HG02938 (cell line): ENCODE data around the gene SYT12.

Experiments
- ATAC-seq: cut with Tn5 transposase; IDR thresholded peaks from one replicate; pipeline ENCODE4 v1.9.1; 2021; ENCODE audit warnings: mild to moderate bottlenecking, moderate library complexity; ENCODE audit not compliant: unreplicated experiment

SYT12 gene

GRCh38 chr11:67027483-67027930 lies 4.6 kb downstream of the SYT12 start:
- ATAC-seq, result no peak

GRCh38 chr11:67027943-67028542 lies 5.1 kb downstream of the SYT12 start:
- no peak for ATAC-seq

DNA sequence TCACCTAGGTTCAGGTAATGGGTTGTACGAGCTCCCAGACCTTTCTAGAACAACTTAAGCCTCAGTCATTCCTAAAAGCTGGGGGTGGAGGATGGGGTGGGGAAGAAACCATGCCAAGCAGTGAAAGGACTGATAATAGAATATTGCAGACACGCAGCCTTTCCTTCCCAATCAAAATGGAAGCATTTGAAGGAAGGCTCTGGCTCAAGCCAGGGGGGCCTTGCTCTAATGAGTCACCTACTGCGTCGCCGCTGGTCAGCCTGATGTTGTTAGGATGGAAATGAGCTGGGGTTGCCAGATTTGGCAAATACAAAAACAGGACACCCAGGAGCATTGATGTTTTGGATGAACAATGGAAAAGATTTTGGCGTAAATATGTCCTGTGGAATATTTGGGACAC lies 6.2 kb downstream of the SYT12 start:
- no peak for ATAC-seq

DNA sequence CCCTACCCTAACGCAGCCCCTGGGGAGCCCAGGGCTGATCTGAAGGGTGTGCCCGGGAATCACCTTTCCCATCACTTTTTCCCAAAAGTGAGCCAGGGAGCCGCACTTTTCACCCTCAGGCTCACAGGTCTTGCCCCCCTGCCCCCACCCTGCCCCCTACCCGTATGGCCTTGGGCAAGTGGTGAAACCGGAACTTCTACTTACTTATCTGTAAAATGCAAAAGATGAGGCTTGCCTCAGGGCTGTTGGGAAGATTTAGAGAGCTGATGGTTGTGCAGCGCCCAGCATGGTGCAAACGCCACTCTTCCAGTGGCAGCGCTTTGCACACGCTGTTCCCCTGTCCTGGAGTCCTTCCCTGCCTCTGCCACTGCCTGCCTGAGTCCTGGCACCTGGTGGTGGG lies 8.0 kb downstream of the SYT12 start:
- ATAC-seq, result no peak

- ATAC-seq, result no peak
Measured at GRCh38 chr11:67031791-67032561, 9.0 kb downstream of the SYT12 start.

GRCh38 chr11:67032830-67033551 lies 10.1 kb downstream of the SYT12 start:
- ATAC-seq, result no peak

- no peak for ATAC-seq
Measured at GRCh38 chr11:67033661-67034166, 10.8 kb downstream of the SYT12 start.

DNA sequence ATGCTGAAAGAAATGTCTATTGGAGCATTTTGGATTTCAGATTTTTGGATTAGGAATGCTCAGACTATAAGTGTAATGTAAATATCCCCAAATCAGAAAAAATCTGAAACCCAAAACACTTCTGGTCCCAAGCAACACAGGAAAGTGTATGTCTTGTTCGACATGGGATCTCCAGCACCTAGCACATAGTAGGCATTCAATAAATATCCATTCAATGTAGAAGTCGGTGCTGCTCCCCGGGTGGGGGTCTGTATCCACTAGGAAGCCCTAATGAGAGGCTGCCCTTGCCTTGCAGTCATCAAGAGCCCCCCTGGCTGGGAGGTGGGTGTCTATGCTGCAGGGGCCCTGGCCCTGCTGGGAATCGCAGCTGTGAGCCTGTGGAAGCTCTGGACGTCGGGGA lies 11.4 kb downstream of the SYT12 start:
- ATAC-seq, result no peak

DNA sequence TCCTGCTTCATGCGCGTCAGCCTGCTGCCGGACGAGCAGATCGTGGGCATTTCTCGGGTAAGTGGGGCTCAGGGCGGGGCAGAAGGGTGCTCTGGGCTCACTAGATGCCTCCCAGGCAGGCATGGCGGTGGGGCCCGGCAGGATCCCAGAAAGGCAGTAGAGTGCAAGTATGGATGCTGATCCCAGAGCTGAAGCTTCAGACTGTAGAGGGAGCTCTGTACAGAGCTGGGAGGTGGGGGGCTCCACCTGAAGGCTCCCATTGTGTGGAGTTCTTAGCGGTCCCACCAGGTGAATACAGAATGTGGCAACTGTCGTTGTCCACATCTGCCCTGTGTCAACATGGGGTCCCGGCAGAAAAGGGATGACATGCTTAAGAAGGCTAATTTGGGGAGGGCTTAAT lies 17.2 kb downstream of the SYT12 start:
- no peak for ATAC-seq

- no peak for ATAC-seq
Measured at GRCh38 chr11:67041602-67042001, 18.7 kb downstream of the SYT12 start.

DNA sequence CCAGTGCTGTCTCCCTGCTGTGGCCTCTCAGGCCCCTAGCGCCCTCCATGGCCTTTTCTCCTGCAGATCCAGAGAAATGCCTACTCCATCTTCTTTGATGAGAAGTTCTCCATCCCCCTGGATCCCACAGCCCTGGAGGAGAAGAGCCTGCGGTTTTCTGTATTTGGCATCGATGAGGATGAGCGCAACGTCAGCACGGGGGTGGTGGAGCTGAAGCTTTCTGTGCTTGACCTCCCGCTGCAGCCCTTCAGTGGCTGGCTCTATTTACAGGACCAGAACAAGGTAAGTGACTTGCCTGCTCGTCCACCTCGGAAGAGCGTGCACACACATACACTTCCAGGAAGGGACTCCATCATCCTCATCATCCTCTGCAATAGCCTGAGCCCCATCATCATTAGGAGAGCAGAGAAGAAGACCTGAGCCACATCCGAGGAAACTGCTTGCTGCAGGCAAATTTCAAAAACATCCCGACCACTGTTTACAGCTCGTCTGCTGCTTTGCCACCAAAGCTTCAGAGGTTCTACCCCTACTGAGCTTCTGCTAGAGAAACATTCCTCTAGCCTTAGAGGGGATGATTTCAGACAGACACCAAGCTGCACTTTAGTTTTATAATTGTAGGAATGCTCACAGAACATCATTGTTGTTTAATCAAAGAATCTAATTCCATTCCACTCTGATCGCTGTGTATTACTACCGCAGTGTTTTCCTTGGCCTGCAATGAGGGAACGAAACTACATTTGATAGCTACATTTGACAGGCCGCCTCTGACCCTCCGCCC lies 20.8 kb downstream of the SYT12 start:
- ATAC-seq, result no peak

DNA sequence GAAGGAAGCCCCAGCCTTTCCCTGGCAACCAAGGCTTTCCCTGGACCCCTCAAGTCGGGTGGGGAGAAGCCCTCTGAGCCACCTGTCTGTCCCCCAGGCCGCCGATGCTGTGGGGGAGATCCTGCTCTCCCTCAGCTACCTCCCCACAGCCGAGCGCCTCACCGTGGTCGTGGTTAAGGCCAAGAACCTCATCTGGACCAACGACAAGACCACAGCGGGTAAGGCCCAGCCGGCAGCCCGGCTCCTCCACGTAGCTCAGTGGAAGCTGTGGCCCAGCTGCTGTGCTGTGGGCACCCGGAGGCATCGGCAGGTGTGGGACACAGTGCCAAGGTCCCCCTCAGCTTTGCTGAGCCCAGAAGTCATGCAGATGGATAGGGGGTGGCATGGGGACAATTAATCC lies 21.6 kb downstream of the SYT12 start:
- no peak for ATAC-seq

GRCh38 chr11:67045314-67045713 lies 22.4 kb downstream of the SYT12 start:
- no peak for ATAC-seq

DNA sequence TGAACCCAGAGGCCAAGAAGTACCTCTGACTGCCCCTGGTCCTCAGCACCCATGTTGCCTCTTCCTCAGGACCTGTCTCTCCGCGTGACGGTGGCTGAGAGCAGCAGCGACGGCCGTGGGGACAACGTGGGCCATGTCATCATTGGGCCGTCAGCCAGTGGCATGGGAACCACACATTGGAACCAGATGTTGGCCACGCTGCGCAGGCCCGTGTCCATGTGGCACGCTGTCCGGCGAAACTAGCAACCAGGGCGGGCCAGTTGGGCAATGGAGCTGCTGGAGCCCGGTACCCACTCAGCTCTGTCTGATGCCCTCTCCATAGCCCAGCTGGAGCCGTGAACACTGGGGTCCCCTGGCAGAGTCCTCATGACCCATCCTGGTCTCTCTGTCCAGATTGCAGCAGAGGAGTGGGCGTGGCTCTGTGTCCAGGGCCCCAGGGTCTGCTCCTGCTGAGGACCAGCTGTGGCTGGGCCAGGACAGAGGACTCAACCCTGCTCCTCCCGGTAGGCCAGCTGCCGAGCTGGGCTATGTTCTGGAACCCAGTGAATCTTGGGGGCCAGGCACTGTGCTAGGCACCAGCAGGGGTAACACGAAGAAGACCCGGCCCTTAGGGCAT lies 25.7 kb downstream of the SYT12 start:
- ATAC-seq, result no peak

DNA sequence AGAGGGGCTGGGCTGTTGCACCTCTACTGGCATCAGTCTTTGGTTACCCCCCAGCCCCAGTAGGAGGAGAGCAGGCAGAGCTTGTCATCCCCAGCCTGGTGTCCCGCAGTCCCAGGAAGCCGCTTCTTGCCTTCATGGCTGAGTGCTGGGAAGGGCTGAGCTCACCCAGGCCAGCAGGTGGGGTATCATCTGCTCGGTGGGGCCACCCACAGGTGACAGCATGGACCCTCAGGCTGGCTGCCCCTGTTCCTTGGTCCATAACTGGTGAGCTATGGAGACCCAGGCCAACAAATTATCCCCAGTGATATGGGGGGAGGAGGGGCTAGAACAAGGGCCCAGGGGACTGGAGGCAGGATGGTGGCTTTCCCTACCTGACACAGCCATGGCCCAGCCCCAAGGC lies 27.2 kb downstream of the SYT12 start:
- ATAC-seq, result no peak

DNA sequence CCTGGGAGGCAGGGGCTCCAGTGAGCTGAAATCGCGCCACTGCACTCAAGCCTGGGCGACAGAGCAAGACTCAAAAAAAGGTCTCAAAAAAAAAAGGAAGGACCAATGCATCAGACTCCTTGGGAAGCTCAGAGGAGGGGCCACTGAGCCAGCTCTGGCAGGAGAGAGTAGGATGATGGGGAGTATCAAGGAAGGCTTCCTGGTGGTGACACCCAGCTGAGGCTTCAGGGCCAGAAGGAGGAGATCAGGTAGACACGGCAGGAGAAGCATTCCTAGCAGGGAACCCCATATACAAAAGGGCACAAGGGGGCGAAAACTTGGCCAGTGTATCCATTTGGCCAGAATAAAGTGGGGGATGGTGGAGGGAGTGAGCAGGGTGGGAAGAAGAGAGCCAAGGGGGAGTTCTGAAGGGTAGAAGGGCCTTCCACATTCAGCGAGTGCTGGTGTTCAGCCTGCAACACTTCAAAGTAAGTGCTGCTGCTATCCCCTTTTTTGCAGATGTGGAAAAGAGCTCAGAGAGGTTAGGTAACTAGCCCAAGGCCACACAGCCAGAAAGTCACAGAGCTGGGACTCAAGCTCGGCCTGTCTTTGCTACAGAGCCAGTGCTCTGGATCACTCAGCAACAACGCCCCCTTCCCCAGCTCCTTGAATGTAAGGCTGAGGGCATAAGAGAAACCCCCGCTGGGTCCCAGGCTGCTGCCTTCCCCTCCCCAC lies 28.4 kb downstream of the SYT12 start:
- ATAC-seq, result no peak

GRCh38 chr11:67051945-67052488 lies 29.1 kb downstream of the SYT12 start:
- no peak for ATAC-seq

DNA sequence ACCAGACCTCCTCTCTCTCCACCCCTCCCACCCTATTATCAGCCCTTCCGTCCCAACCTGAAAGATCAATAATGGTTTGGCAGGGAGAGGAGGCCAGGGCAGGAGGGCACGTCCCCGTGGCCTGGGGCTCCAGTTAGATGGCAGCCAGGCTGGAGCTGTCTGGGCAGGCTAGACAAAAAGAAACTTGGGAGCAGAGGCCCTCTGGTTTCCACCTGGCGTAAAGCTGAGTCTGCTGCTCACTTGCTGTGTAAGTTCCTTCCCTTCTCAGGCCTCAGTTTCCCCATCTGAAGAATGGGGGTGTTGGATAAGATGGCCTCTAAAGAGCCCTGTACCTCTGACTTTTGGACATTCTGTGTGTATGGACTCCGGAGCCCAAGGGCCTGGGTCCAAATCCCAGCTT lies 30.0 kb downstream of the SYT12 start:
- no peak for ATAC-seq

GRCh38 chr11:67053896-67054329 lies 31.0 kb downstream of the SYT12 start:
- no peak for ATAC-seq
